Ramos (cell line): Measurements from ENCODE around the gene GREB1L.

Experiments
- in situ Hi-C: fragments of 300-500 bp; cut with MboI; formaldehyde crosslinking; loops from one replicate; pipeline ENCODE4 v1.14.3; 2022; ENCODE audit warnings: low sequenced_read_pairs; ENCODE audit not compliant: unreplicated experiment

The GREB1L gene

GRCh38 chr18:21408681-21409080, 166.6 kb downstream of the GREB1L start:
- in situ Hi-C loops, result no loop called here

GRCh38 chr18:21433436-21433835, 191.4 kb downstream of the GREB1L start:
- in situ Hi-C loops, result loop anchor here (25.0 kb wide), 5 partner anchors 371 to 1279 kb away; no protein-coding TSS in a partner anchor

DNA sequence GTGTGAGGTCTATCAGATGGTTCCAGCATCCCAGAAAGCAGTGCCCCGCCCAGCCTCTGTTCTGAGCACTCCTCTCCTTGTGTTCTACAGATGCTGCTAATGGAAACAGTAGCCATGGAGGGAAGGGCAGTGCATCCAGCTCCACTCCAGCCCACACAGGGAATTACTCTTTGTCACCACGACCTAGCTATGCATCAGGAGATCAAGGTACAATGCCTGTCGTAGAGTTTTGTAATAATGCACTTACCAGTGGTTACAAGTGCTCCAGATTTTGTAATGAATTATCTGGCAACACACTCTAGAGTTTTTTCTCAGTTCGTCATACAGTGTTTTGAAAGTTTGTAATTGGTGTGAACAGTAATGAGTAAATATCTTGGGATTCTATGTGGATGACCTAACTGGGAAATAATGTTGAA, 197.4 kb downstream of the GREB1L start:
- in situ Hi-C loops, result loop anchor here (25.0 kb wide), 5 partner anchors 377 to 1273 kb away; no protein-coding TSS in a partner anchor

GRCh38 chr18:21441670-21442069, 199.6 kb downstream of the GREB1L start:
- in situ Hi-C loops, result loop anchor here (10.0 to 25.0 kb wide), 6 partner anchors 237 to 1271 kb away; no protein-coding TSS in a partner anchor

DNA sequence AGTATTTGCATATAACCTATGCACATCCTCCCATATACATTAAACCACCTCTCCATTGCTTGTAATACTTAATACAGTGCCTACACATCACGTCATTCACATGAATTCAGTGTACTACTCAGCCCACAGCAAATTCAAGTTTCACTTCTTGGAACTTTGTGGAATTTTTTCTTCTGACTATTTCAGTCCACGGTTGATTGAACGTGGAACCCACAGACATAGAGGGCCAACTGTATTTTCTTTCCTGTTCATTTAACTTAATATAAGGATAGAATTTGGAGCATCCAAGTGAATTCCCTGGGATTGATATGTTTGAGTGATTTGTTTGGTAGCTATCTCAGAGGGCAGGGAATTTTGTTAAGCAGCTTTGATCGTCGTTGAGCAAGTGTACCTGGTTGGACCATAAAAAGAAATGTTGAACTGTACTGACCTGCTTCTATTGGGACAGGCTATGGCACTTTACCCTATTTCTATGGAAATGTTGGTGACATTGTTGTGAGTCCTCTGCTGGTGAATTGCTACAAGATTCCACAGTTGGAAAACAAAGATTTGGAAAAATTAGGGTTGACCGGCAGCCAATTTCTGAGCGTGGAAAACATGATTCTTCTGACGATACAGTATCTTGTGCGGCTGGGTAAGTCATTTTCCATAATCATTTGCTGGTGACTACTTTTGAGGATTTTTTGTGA, 201.9 kb downstream of the GREB1L start:
- in situ Hi-C loops, result loop anchor here (10.0 to 25.0 kb wide), 6 partner anchors 239 to 1268 kb away; no protein-coding TSS in a partner anchor

- in situ Hi-C loops, result loop anchor here (10.0 to 25.0 kb wide), 6 partner anchors 240 to 1268 kb away; no protein-coding TSS in a partner anchor
These were observed 202.6 kb downstream of the GREB1L start for GRCh38 chr18:21444465-21445212.

DNA sequence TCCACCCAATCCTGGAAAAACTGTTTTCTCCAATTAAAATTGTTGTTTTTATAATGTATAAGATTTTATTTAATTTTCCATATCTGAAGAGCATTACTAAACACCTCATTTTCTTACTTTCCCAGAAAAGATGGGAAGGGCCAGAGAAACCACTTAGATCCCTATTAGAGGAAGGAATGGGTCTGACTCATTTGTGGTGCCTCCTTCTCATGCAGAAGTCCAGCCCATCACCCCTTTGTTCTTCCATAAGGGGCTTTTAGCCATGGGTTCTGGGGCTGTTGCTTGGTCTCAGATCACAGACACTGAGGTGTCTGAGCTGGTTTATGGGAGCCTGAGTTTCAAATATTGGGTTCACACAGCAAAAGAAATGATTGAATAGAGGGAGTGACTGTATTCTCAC, 206.3 kb downstream of the GREB1L start:
- in situ Hi-C loops, result loop anchor here (10.0 to 25.0 kb wide), 6 partner anchors 243 to 1264 kb away; no protein-coding TSS in a partner anchor

- in situ Hi-C loops, result loop anchor here (10.0 to 25.0 kb wide), 6 partner anchors 245 to 1263 kb away; no protein-coding TSS in a partner anchor
These were observed 207.6 kb downstream of the GREB1L start for GRCh38 chr18:21449367-21450290.

DNA sequence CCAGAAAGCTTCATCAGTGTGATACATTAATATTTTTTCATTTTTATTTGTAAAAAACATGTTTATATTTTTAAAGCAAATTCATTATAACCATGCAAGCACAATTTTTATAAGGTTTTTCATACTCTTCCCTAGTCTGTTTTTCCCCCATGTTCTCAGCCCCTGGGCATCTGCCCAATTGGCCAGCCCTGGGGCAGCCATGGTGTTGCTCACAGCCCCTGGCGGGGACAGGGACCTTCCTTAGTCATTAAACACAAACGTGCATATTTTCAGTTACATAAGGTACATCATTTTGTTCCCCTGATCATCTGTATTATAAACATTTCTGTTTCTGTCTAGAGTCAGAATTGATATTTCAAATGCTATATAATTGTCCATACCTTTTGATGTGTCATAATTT, 208.5 kb downstream of the GREB1L start:
- in situ Hi-C loops, result no loop called here

DNA sequence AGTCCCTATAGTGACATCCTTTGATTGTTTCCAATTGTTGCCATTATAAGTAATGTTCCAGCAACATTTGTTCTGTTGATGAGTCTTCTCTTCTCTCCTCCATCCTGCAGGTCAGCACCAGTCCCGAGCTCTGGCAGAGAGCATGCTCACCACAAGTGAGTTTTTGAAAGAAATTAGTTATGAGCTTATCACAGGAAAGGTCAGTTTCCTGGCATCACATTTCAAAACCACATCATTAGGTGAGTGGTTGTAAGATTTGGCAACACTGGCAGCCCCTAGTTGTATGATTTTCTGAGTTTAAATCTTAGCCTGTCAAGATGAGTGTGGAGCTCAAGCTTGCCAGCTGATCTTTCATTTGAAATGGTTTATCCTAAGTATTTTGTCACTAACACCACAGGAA, 208.9 kb downstream of the GREB1L start:
- in situ Hi-C loops, result no loop called here

DNA sequence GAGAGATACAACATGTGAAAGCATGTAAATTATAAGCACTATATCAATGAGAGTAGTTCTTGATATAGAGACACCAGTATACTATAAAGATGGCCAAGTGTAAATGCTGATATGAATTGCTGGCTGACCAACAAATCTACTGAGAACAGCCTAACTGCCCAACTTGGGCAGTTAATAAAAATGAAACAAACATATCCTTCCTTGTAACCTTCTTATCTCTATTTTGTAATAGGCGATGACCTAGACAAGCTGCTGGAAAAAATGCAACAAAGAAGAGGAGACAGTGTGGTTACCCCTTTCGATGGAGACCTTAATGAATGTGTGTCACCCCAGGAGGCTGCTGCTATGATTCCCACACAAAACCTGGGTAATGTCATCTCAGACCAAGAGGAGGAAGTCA, 209.8 kb downstream of the GREB1L start:
- in situ Hi-C loops, result no loop called here

GRCh38 chr18:21452276-21452780, 210.3 kb downstream of the GREB1L start:
- in situ Hi-C loops, result no loop called here

DNA sequence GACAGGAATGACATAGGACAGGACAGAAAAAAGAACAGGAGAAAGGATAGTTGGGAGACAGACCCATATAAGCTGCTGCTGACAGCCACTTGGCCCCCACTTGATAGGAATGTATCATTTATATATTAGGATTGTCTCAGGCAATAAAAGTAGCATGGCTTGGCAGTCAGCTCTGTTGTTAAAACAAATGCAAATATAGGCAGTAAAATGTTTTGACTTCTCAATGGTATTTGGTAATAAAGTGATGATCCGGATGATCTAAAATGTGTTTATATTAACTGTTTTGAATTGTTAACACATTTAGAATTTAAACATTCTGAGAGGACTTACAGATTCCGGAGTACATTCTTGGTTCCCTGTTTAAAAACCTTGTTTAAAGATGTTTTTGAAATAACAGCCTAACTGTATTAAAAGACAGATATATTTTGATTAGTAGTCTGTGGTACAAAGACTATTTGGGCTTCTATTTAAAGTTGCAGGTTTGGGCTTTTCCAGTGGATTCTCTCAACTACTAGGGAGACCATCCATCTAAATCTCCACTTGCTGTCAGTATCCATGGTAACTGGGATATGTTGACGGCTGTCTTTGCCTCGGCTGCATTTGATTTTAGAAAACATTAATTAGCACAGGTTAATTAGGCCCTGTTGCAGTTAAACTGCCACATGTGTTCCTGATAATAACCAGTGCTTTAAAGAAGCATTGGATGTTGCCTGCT, 210.9 kb downstream of the GREB1L start:
- in situ Hi-C loops, result no loop called here

DNA sequence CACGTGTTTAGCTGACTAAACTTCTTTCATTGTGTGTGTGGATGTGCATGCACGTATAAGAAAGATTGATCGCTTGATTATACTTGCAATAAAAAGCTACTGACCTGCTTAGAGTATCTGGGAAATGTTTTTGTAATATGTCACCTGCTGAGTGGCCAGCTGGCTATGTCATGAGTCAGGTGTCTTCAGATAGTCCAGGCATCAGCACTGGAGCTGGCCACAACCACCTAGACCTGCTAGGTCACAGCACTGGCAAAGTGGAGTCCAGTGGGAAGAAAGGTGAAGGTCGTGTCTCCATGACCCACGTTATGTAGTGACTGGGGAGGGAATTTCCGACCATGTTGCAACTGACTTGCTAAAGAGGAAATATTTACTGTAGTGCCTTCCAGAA, 211.5 kb downstream of the GREB1L start:
- in situ Hi-C loops, result no loop called here

- in situ Hi-C loops, result no loop called here
These were observed 212.7 kb downstream of the GREB1L start for GRCh38 chr18:21454725-21455124.

DNA sequence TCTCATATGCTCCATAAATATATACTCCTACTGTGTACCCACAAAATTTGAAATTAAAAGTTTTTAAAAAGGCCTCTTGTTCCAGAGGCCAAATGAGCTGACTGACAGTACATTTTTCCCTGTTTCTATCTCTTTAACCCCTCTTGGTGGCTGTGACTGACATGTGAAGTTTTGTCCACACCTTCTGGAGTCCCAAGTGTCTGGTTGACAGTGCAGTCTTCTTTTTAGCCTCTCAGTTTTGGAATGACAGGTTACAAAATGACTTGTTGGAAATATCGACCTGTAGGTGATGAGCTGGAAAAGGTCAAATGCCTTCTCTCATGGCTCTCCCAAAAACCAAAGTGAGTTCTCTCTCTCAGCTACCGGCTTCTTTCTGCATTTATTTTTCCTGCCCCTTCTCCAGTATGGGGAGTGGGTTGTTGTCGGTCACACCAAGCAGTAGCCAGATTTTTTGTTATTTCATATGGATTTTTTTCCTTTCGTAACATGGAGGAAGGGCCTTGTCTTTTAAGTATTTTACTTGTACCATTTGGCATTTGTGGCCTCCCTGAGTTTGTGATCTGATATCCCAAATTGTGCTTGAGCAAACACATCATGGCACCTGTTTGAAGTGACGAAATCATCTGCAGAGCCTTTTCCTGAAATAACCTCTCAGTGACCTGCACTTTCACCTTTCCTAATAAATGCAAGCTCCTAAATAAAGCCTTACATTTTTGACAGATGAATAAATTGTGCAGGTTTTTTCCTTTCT, 214.6 kb downstream of the GREB1L start:
- in situ Hi-C loops, result no loop called here

DNA sequence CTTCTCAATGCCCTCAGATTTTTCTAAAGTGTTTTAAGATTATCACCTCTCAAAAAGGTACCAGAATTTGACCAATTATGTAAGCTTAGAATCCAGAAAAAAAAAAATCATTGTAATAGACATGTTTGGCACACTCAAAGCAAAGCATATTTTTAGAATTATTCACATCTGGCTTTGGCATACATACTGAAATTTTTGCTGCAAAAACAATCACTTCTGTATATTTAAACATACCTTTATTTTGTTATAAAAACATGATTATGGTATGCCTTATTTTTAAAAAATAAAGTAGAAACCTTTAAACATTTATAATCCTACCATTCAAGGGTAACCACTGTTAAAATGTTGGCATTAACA, 215.1 kb downstream of the GREB1L start:
- in situ Hi-C loops, result no loop called here

- in situ Hi-C loops, result no loop called here
These were observed 216.3 kb downstream of the GREB1L start for GRCh38 chr18:21458310-21458709.

- in situ Hi-C loops, result no loop called here
These were observed 216.8 kb downstream of the GREB1L start for GRCh38 chr18:21458788-21459187.
